Nephron (organoid): Measurements from ENCODE around the gene FBN2.
"Not testable (repeated sequence)": the region's sequence is repeated elsewhere in the genome, so short reads cannot be mapped to it uniquely, and the experiment has no call there.

Experiments used
- H3K27ac Mint-ChIP-seq, 3 experiments: 2 replicates each; pipeline ENCODE4 v1.8.0; 2020; ENCODE audit warnings: mixed read lengths in 3 of 3, mild to moderate bottlenecking in 2 of 3, moderate library complexity in 1 of 3
- H3K27me3 Mint-ChIP-seq: 2 replicates; pipeline ENCODE4 v1.8.0; 2021; ENCODE audit warnings: low read depth, mild to moderate bottlenecking, moderate library complexity, mixed read lengths
- H3K36me3 Mint-ChIP-seq: 2 replicates; pipeline ENCODE4 v1.8.0; 2020; ENCODE audit warnings: low read depth, mixed read lengths
- H3K4me1 Mint-ChIP-seq: 2 replicates; pipeline ENCODE4 v1.8.0; 2020; ENCODE audit warnings: mixed read lengths
- H3K4me3 Mint-ChIP-seq, 3 experiments: 2 replicates each; pipeline ENCODE4 v1.8.0; 2020; ENCODE audit warnings: mild to moderate bottlenecking in 3 of 3, mixed read lengths in 3 of 3, moderate library complexity in 2 of 3
- H3K9me3 Mint-ChIP-seq: 2 replicates; pipeline ENCODE4 v1.8.0; 2020; ENCODE audit warnings: mixed read lengths
- TF ChIP-seq, protein P1 (sequence below), 3 experiments: fragments of 200-600 bp; sonication (generic); IDR thresholded peaks; one replicate each; pipeline ENCODE4 v1.5.0; 2021; ENCODE audit warnings: antibody characterized with exemption in 3 of 3; ENCODE audit not compliant: unreplicated experiment in 3 of 3

Gene FBN2

DNA sequence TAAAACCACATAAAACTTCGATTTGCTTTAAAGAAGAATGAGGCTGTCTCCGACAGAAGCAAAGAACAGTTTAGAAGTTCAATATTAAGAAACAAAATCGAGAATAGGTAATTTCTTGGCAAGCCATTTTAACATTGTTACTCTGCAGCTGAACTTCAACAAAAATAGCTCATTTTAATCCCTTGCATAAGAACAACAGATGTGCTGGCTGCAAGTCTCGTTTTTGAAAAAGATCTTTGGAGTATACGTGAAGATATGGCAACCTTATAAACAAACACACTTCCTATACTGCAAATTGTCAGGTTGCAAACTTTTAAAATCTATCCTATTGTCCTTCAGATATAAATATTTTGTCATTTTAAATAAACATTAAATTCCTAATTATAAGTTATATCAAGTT, 71.5 kb downstream of the FBN2 start:
- Mint-ChIP-seq H3K27ac (peak overlapping the region in 2 of 3 experiments; percentile 65 to 70), H3K27me3 (no peaks in the 10 kb centered on the region), H3K4me3 (no peak overlapping the region), H3K9me3 (peaks cover 6% of the 10 kb centered on the region), H3K4me1 (peaks cover 38% of the 10 kb centered on the region), H3K36me3 (peaks cover 56% of the 10 kb centered on the region)
- TF ChIP-seq, protein P1, sequence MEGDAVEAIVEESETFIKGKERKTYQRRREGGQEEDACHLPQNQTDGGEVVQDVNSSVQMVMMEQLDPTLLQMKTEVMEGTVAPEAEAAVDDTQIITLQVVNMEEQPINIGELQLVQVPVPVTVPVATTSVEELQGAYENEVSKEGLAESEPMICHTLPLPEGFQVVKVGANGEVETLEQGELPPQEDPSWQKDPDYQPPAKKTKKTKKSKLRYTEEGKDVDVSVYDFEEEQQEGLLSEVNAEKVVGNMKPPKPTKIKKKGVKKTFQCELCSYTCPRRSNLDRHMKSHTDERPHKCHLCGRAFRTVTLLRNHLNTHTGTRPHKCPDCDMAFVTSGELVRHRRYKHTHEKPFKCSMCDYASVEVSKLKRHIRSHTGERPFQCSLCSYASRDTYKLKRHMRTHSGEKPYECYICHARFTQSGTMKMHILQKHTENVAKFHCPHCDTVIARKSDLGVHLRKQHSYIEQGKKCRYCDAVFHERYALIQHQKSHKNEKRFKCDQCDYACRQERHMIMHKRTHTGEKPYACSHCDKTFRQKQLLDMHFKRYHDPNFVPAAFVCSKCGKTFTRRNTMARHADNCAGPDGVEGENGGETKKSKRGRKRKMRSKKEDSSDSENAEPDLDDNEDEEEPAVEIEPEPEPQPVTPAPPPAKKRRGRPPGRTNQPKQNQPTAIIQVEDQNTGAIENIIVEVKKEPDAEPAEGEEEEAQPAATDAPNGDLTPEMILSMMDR (IDR thresholded peaks at IDR 0.05; ENCODE audit: unreplicated experiment in 3 of 3): no peak

DNA sequence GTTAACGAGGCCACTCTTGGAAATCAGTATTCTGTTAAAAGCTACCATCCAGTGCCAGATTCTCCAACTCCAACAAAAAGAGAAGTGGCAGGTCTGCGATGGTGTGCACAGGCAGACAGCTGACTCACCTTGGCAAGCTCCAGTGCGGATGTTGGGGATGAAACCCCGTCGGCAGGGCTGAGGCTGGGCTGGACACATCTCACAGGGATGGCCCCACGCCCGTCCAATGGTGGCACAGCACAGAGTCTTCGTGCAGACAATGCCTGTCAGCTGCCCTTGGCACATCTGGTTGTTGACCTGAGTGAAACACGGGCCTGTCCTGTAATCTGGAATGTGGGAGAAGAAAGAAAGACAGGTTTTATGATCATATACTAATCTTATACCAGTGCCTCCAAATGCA, 73.4 kb downstream of the FBN2 start:
- H3K27me3 Mint-ChIP-seq: no peaks in the 10 kb centered on the region
- H3K27ac Mint-ChIP-seq: no peak overlapping the region
- peaks cover 23% of the 10 kb centered on the region for H3K9me3 Mint-ChIP-seq
- TF ChIP-seq, protein P1 (IDR thresholded peaks at IDR 0.05; ENCODE audit: unreplicated experiment in 3 of 3): no peak
- no peak overlapping the region for H3K4me3 Mint-ChIP-seq
- peaks cover 28% of the 10 kb centered on the region for H3K4me1 Mint-ChIP-seq
- peaks cover 66% of the 10 kb centered on the region for H3K36me3 Mint-ChIP-seq

DNA sequence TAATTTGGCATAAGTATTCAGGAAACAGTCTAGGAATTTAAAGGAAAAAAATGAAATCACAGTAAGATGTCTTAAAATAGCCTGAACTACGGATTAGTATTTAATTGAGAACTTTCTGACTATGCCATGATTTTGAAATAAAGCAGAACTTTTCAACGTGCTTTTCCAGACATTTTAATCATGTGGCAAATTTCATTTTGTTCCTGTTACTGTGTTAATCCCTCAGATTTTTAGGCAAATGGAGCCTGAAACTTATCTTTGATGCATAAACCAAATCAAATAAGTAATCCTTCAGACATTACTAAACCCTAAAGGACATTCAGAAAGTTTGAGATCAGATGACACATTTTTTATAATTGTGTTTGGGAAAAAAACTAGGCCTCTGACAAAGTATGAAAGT, 75.7 kb downstream of the FBN2 start:
- Mint-ChIP-seq H3K4me3 (no peak overlapping the region), H3K36me3 (peaks cover 72% of the 10 kb centered on the region), H3K27me3 (no peaks in the 10 kb centered on the region), H3K4me1 (peaks cover 26% of the 10 kb centered on the region), H3K9me3 (peaks cover 38% of the 10 kb centered on the region), H3K27ac (peak overlapping the region in 1 of 3 experiments; percentile 25)
- TF ChIP-seq, protein P1 (IDR thresholded peaks at IDR 0.05; ENCODE audit: unreplicated experiment in 3 of 3): no peak

DNA sequence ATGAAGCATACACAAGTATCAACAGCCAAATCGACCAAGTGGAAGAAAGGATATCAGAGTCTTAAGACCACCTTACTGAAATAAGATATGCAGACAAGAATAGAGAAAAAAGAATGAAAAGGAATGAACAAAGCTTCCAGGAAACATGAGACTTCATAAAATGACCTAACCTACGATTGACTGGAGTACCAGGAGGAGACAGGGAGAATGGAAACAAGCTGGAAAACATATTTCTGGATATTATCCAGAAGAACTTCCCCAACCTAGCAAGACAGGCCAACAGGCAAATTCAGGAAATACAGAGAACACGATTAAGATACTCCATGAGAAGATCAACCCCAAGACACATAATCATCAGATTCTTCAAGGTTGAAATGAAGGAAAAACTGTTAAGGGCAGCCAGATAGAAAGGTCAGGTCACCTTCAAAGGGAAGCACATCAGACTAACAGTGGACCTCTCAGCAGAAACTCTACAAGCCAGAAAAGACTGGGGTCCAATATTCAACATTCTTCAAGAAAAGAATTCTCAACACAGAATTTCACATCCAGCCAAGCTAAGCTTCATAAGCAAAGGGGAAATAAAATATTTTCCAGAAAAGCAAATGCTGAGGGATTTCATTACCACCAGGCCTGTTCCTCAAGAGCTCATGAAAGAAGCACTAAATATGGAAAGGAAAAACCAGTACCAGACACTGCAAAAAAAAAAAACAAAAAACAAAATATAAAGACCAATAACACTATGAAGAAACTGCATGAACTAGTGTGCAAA, 80.7 kb downstream of the FBN2 start:
- Mint-ChIP-seq H3K27ac (peak overlapping the region; percentile 4 to 49 (median 13)), H3K36me3 (peaks cover 86% of the 10 kb centered on the region), H3K4me1 (peaks cover 41% of the 10 kb centered on the region), H3K9me3 (peaks cover 44% of the 10 kb centered on the region)
- not testable (repeated sequence) for H3K27me3 Mint-ChIP-seq, H3K4me3 Mint-ChIP-seq

DNA sequence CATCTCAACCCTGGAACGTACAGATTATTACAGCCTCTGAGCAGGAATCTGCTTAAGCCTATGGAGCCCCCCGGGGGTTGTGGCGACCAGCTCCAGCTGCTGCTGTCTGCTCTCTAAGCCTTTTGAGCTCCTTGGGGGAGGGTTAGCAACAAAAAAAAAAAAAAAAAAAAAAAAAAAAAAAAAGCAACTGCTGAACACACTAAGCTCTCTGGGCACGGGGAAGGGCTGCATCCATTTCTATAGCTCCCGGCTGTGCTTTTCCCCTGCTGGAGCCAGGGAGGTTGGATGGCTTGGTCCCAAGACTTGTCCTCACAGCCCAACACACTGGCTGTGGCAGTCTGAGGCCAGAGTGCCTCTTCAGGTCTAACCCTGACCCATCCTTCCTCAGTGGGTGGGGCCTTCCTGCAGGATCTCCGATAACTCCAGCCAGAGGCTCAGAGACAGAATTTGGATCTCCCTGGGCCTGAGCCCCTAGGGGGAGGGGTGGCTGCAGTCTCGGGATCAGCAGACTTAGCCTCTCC, 82.1 kb downstream of the FBN2 start:
- Mint-ChIP-seq H3K9me3 (peaks cover 44% of the 10 kb centered on the region), H3K36me3 (peaks cover 80% of the 10 kb centered on the region), H3K27ac (peak overlapping the region in 2 of 3 experiments; percentile 70 to 73), H3K27me3 (no peaks in the 10 kb centered on the region), H3K4me3 (no peak overlapping the region), H3K4me1 (peaks cover 37% of the 10 kb centered on the region)
- TF ChIP-seq, protein P1 (IDR thresholded peaks at IDR 0.05; ENCODE audit: unreplicated experiment in 3 of 3): no peak

DNA sequence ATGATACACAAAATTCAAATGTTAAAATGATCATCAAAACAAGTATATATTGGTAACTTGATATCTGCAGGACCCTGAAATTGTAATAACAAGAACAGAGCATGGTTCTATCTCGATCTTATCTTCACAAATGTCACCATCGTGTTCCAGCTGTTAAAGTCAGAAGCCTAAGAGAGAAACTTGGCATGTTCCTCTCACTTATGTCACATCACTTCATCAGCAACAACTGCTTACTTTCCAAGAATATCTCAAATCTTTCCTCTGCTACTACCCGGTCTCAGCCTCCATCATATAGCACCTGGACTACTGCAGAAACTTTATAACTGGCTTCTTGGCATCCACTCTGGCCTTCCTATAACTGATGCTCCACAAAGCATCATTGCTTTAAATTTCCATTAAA, 84.9 kb downstream of the FBN2 start:
- peaks cover 37% of the 10 kb centered on the region for H3K4me1 Mint-ChIP-seq
- no peak overlapping the region for H3K4me3 Mint-ChIP-seq
- TF ChIP-seq, protein P1 (IDR thresholded peaks at IDR 0.05; ENCODE audit: unreplicated experiment in 3 of 3): no peak
- H3K9me3 Mint-ChIP-seq: peaks cover 27% of the 10 kb centered on the region
- peaks cover 74% of the 10 kb centered on the region for H3K36me3 Mint-ChIP-seq
- H3K27me3 Mint-ChIP-seq: no peaks in the 10 kb centered on the region
- H3K27ac Mint-ChIP-seq: peak overlapping the region in 1 of 3 experiments; percentile 9

DNA sequence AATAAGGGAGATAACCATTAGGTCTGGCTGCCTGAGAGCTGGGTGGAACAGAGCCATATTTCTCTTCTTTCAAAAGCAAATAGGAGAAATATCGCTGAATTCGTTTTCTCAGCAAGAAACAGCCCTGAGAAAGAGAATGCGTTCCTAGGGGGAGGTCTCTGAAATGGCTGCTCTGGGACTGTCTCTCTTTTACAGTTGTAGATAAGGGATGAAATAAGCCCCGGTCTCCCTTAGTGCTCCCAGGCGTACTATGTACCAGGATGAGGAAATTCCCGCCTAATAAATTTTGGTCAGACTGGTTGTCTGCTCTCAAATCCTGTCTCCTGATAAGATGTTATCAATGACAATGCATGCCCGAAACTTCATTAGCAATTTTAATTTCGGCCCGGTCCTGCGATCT, 90.8 kb downstream of the FBN2 start:
- H3K27ac Mint-ChIP-seq, H3K4me1 Mint-ChIP-seq, H3K27me3 Mint-ChIP-seq, H3K4me3 Mint-ChIP-seq: not testable (repeated sequence)
- peaks cover 26% of the 10 kb centered on the region for H3K9me3 Mint-ChIP-seq
- H3K36me3 Mint-ChIP-seq: peaks cover 60% of the 10 kb centered on the region
